Tibial nerve (tissue), 4 donors: ENCODE measurements around the gene DPP10.

Experiments
- CTCF ChIP-seq, 5 experiments: fragments of 200-600 bp in 3 of 5; fragments of 450-650 bp in 2 of 5; sonication (generic) in 3 of 5; IDR thresholded peaks; one replicate each; pipeline ENCODE4 v1.5.1; 2016 to 2019; ENCODE audit warnings: antibody characterized with exemption in 5 of 5, mild to moderate bottlenecking in 3 of 5, moderate library complexity in 2 of 5
- EP300 ChIP-seq, 2 donors: sonication (generic); formaldehyde crosslinking; IDR thresholded peaks; one replicate each; pipeline ENCODE4 v1.6.1; 2017; ENCODE audit warnings: antibody characterized with exemption in 2 of 2, mild to moderate bottlenecking in 1 of 2
- POLR2A ChIP-seq, 2 donors: fragments of 450-650 bp; IDR thresholded peaks; one replicate each; pipeline ENCODE4 v1.6.1; 2017; ENCODE audit warnings: antibody characterized with exemption in 2 of 2, mild to moderate bottlenecking in 2 of 2, moderate library complexity in 2 of 2

GRCh38 chr2:115654362-115654761 is 1211.9 kb downstream of the DPP10 start:
- TF ChIP-seq CTCF (IDR thresholded peaks at IDR 0.05) (no peak), POLR2A (IDR thresholded peaks at IDR 0.05) (no peak), EP300 (IDR thresholded peaks at IDR 0.05) (no peak)
